Activated CD8-positive, alpha-beta memory T cell treated with anti-CD3 and anti-CD28 coated beads, Interleukin-2, amount 10 ng/mL, durations not matched to agents 7 days and 5 days (primary cell): ENCODE data around the gene PCDHGA8. TPM values are rescaled to one million over a fixed set of nuclear protein-coding genes. Genes with fewer than 3 reads are reported as not detected.
"Not testable (repeated sequence)": the region's sequence is repeated elsewhere in the genome, so short reads cannot be mapped to it uniquely, and the experiment has no call there.

Experiments used
- ATAC-seq: fragments of 150-1000 bp; cut with Tn5 transposase; one replicate; pipeline ENCODE4 v1.10.0; 2021; ENCODE audit warnings: moderate library complexity
- CTCF ChIA-PET: fragments of 350-600 bp; sonication (Branson Sonifier 250); formaldehyde crosslinking; loops from one replicate; lab custom pipeline; 2021; ENCODE audit warnings: antibody characterized with exemption; lab: Charles Lee
- DNase-seq: peaks from one replicate; pipeline ENCODE4 v3.0.0-alpha.2; 2020
- H3K27ac Mint-ChIP-seq: one replicate; pipeline ENCODE4 v1.8.0; 2021; ENCODE audit warnings: mild to moderate bottlenecking, mixed read lengths
- H3K27me3 Mint-ChIP-seq: one replicate; pipeline ENCODE4 v1.8.0; 2021; ENCODE audit warnings: mixed read lengths
- H3K36me3 Mint-ChIP-seq: one replicate; pipeline ENCODE4 v1.8.0; 2021; ENCODE audit warnings: mild to moderate bottlenecking, mixed read lengths
- H3K4me1 Mint-ChIP-seq: one replicate; pipeline ENCODE4 v1.8.0; 2021; ENCODE audit warnings: mixed read lengths
- H3K4me3 Mint-ChIP-seq: one replicate; pipeline ENCODE4 v1.8.0; 2021; ENCODE audit warnings: mild to moderate bottlenecking, moderate library complexity, mixed read lengths
- H3K9me3 Mint-ChIP-seq: one replicate; pipeline ENCODE4 v1.8.0; 2022; ENCODE audit warnings: low read depth, mixed read lengths
- total RNA-seq, 2 experiments: library from RNA; stranded (reverse); gene quantifications; one replicate each; pipeline ENCODE4 v1.2.3, GENCODE V29; 2021

Gene PCDHGA8
- total RNA-seq, 2 experiments from 2014 or later, result not detected

- H3K27me3 Mint-ChIP-seq, result peaks cover 69% of the 10 kb centered on the region
- CTCF ChIA-PET, result interaction anchor here (0.5 to 1.9 kb wide), 6 partner anchors 61 to 276 kb away, joined by 3 to 7 read pairs (median 4); partner anchors contain the start of gene PCDHGA11
- H3K27ac Mint-ChIP-seq, result peak within 1 kb of the TSS; percentile 6
- peaks cover 15% of the 10 kb centered on the region for H3K36me3 Mint-ChIP-seq
- peaks cover 15% of the 10 kb centered on the region for H3K9me3 Mint-ChIP-seq
- H3K4me1 Mint-ChIP-seq, result peaks cover 2% of the 10 kb centered on the region
- peak within 1 kb of the TSS; percentile 75 for H3K4me3 Mint-ChIP-seq
- ATAC-seq, result no peak
- DNase-seq, result no peak
Observed at GRCh38 chr5:141359790-141360426, 32.5 kb upstream of the PCDHGA8 start, which contains the start of gene PCDHGB2. PCDHGB2 (plus strand) TSS chr5:141359994; CDS start chr5:141360136, 142 bp downstream.

DNA sequence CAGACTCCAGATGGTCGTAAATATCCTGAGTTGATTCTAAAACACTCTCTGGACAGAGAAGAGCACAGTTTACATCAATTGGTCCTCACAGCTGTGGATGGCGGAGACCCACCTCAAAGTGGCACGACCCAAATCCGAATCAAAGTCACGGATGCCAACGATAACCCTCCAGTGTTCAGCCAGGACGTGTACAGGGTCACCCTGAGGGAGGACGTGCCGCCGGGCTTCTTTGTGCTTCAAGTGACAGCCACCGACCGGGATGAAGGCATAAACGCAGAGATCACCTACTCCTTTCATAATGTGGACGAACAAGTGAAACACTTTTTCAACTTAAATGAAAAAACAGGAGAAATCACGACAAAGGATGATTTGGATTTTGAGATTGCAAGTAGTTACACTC lies 31.7 kb upstream of the PCDHGA8 start:
- DNase-seq (no peak), ATAC-seq (no peak)
- Mint-ChIP-seq H3K36me3 (peaks cover 15% of the 10 kb centered on the region), H3K4me3 (peak overlapping the region; percentile 75), H3K4me1 (peaks cover 2% of the 10 kb centered on the region), H3K27ac (no peak overlapping the region), H3K9me3 (peaks cover 17% of the 10 kb centered on the region), H3K27me3 (peaks cover 70% of the 10 kb centered on the region)
- CTCF ChIA-PET, result interaction anchor here (1.7 to 1.9 kb wide), 2 partner anchors 203 to 207 kb away, joined by 6 to 7 read pairs; no protein-coding TSS in a partner anchor

- CTCF ChIA-PET, result interaction anchor here (1.6 kb wide), 1 partner anchor 59 kb away, joined by 4 read pairs; the partner anchor contains the start of gene PCDHGA11
- Mint-ChIP-seq H3K27me3 (peaks cover 70% of the 10 kb centered on the region), H3K9me3 (peaks cover 15% of the 10 kb centered on the region), H3K27ac (no peak overlapping the region), H3K4me3 (no peak overlapping the region), H3K36me3 (peaks cover 15% of the 10 kb centered on the region), H3K4me1 (peaks cover 2% of the 10 kb centered on the region)
- DNase-seq (no peak), ATAC-seq (no peak)
Observed at GRCh38 chr5:141362719-141363118, 29.7 kb upstream of the PCDHGA8 start.

DNA sequence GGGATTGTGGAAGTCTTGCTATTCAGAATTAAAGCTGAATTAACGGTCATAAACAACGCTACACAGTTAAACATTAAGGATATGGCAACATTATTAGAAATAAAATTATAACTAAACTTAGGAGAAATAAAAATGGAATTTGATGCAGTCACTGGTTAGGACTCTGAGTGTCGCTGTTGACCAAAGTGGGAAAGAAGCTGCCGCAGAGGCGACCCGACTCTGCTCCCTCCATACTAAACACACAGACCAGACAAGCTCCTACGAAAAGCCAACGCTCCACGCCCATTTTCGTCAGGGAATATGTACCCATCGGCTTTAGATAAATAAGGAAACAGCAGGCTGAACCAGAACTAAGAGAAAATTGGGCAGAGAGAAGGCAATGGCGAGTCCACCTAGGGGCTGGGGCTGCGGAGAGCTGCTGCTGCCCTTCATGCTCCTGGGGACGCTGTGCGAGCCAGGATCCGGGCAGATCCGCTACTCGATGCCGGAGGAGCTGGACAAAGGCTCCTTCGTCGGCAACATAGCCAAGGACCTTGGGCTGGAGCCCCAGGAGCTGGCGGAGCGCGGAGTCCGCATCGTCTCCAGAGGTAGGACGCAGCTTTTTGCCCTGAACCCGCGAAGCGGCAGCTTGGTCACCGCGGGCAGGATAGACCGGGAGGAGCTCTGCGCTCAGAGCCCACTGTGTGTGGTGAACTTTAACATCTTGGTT lies 28.3 kb upstream of the PCDHGA8 start, which contains the start of gene PCDHGA5:
PCDHGA5 (plus strand) TSS at position 211 of the 709 bp plus-strand sequence; CDS start at position 380, 169 bp downstream.
- H3K27ac Mint-ChIP-seq, result peak within 1 kb of the TSS; percentile 10

GRCh38 chr5:141366016-141366896 lies 26.2 kb upstream of the PCDHGA8 start:
- H3K27me3 Mint-ChIP-seq, result peaks cover 77% of the 10 kb centered on the region
- peaks cover 5% of the 10 kb centered on the region for H3K36me3 Mint-ChIP-seq
- CTCF ChIA-PET, result interaction anchor here (0.7 kb wide), 1 partner anchor 189 kb away, joined by 3 read pairs; the partner anchor contains the start of gene PCDHB8
- no peak overlapping the region for H3K27ac Mint-ChIP-seq
- H3K4me1 Mint-ChIP-seq, result peaks cover 2% of the 10 kb centered on the region
- H3K4me3 Mint-ChIP-seq, result no peak overlapping the region
- no peak for ATAC-seq
- H3K9me3 Mint-ChIP-seq, result peaks cover 13% of the 10 kb centered on the region
- no peak for DNase-seq

More for the DNA sequence above, 28.3 kb upstream of the PCDHGA8 start, which contains the start of gene PCDHGA5:
- peaks cover 2% of the 10 kb centered on the region for H3K4me1 Mint-ChIP-seq
- no peak within 1 kb of the TSS for H3K4me3 Mint-ChIP-seq
- H3K36me3 Mint-ChIP-seq, result peaks cover 15% of the 10 kb centered on the region
- ATAC-seq (no peak), DNase-seq (no peak)
- peaks cover 74% of the 10 kb centered on the region for H3K27me3 Mint-ChIP-seq
- CTCF ChIA-PET, result interaction anchor here (0.8 to 1.6 kb wide), 4 partner anchors 14 to 57 kb away, joined by 3 to 4 read pairs (median 3); partner anchors contain the start of genes PCDHGA10, PCDHGA11, PCDHGB1 and PCDHGB6
- H3K9me3 Mint-ChIP-seq, result peaks cover 15% of the 10 kb centered on the region

GRCh38 chr5:141369994-141370848 lies 22.2 kb upstream of the PCDHGA8 start, which contains the start of gene PCDHGB3:
PCDHGB3 (plus strand) TSS chr5:141370242; CDS start chr5:141370395, 153 bp downstream.
- peak within 1 kb of the TSS; percentile 40 for H3K4me3 Mint-ChIP-seq
- H3K9me3 Mint-ChIP-seq, result peaks cover 17% of the 10 kb centered on the region
- H3K27me3 Mint-ChIP-seq, result peaks cover 71% of the 10 kb centered on the region
- CTCF ChIA-PET, result interaction anchor here (0.7 to 2.0 kb wide), 13 partner anchors 9 to 284 kb away, joined by 3 to 13 read pairs (median 4); partner anchors contain the start of genes PCDHGA10, PCDHGA12, PCDHGA4 and PCDHGA9
- ATAC-seq (no peak), DNase-seq (no peak)
- H3K4me1 Mint-ChIP-seq, result peaks cover 2% of the 10 kb centered on the region
- H3K36me3 Mint-ChIP-seq, result no peaks in the 10 kb centered on the region
- H3K27ac Mint-ChIP-seq, result no peak within 1 kb of the TSS

- peaks cover 2% of the 10 kb centered on the region for H3K4me1 Mint-ChIP-seq
- H3K36me3 Mint-ChIP-seq, result no peaks in the 10 kb centered on the region
- CTCF ChIA-PET, result interaction anchor here (1.0 to 1.8 kb wide), 3 partner anchors 9 to 50 kb away, joined by 3 to 5 read pairs (median 4); partner anchors contain the start of gene PCDHGA11
- ATAC-seq (no peak), DNase-seq (no peak)
- H3K27ac Mint-ChIP-seq, result no peak overlapping the region
- no peak overlapping the region for H3K4me3 Mint-ChIP-seq
- H3K27me3 Mint-ChIP-seq, result peaks cover 64% of the 10 kb centered on the region
- H3K9me3 Mint-ChIP-seq, result peaks cover 20% of the 10 kb centered on the region
Observed at GRCh38 chr5:141371572-141372475, 20.6 kb upstream of the PCDHGA8 start.

GRCh38 chr5:141373673-141374317 lies 18.6 kb upstream of the PCDHGA8 start, which contains the start of gene PCDHGA6:
PCDHGA6 (plus strand) TSS chr5:141373891; CDS start chr5:141374084, 193 bp downstream.
- Mint-ChIP-seq H3K4me3 (no peak within 1 kb of the TSS), H3K4me1 (peaks cover 2% of the 10 kb centered on the region), H3K27me3 (peaks cover 53% of the 10 kb centered on the region), H3K36me3 (no peaks in the 10 kb centered on the region), H3K27ac (no peak within 1 kb of the TSS), H3K9me3 (peaks cover 24% of the 10 kb centered on the region)
- CTCF ChIA-PET, result interaction anchor here (1.7 kb wide), 1 partner anchor 56 kb away, joined by 4 read pairs; the partner anchor contains the start of gene PCDHGA12
- DNase-seq, result no peak
- ATAC-seq, result no peak

- CTCF ChIA-PET, result interaction anchor here (1.7 kb wide), 1 partner anchor 55 kb away, joined by 4 read pairs; the partner anchor contains the start of gene PCDHGA12
- H3K27me3 Mint-ChIP-seq, result peaks cover 54% of the 10 kb centered on the region
- no peak overlapping the region for H3K27ac Mint-ChIP-seq
Observed at GRCh38 chr5:141374627-141375026, 17.8 kb upstream of the PCDHGA8 start.

DNA sequence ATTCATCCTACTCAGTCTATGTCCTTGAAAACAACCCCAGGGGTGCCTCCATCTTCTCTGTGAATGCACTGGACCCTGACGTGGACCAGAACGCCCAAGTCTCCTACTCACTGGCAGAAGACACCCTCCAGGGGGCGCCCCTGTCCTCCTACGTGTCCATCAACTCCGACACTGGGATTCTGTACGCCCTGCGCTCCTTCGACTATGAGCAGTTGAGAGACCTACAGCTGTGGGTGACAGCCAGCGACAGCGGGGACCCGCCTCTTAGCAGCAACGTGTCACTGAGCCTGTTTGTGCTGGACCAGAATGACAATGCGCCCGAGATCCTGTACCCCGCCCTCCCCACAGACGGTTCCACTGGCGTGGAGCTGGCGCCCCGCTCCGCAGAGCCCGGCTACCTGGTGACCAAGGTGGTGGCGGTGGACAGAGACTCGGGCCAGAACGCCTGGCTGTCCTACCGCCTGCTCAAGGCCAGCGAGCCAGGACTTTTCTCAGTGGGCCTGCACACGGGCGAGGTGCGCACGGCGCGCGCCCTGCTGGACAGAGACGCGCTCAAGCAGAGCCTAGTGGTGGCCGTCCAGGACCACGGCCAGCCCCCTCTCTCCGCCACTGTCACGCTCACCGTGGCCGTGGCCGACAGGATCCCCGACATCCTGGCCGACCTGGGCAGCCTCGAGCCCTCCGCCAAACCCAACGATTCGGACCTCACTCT lies 16.8 kb upstream of the PCDHGA8 start:
- H3K36me3 Mint-ChIP-seq, CTCF ChIA-PET, H3K4me3 Mint-ChIP-seq, DNase-seq, H3K4me1 Mint-ChIP-seq, ATAC-seq, H3K27ac Mint-ChIP-seq: not testable (repeated sequence)
- peaks cover 25% of the 10 kb centered on the region for H3K9me3 Mint-ChIP-seq
- peaks cover 49% of the 10 kb centered on the region for H3K27me3 Mint-ChIP-seq

More at GRCh38 chr5:141374627-141375026, 17.8 kb upstream of the PCDHGA8 start:
- H3K4me3 Mint-ChIP-seq, result no peak overlapping the region
- H3K4me1 Mint-ChIP-seq, result peaks cover 2% of the 10 kb centered on the region
- peaks cover 25% of the 10 kb centered on the region for H3K9me3 Mint-ChIP-seq
- DNase-seq, result no peak
- H3K36me3 Mint-ChIP-seq, result no peaks in the 10 kb centered on the region
- ATAC-seq, result no peak
